Suppressor macrophage treated with lipopolysaccharide for 1 hour (primary cell): ENCODE results near the gene RRAS2.
"Not testable (repeated sequence)": the region's sequence is repeated elsewhere in the genome, so short reads cannot be mapped to it uniquely, and the experiment has no call there.

Experiments
- DNase-seq, 3 donors: peaks; one replicate each; pipeline ENCODE4 v3.0.0-alpha.2; 2020 to 2022

The RRAS2 gene

GRCh38 chr11:14370496-14370895 lies 11.5 kb upstream of the RRAS2 start:
- DNase-seq = no peak

GRCh38 chr11:14369598-14369997 lies 10.6 kb upstream of the RRAS2 start:
- DNase-seq = no peak

- no peak for DNase-seq
Measured at GRCh38 chr11:14366936-14367335, 8.0 kb upstream of the RRAS2 start.

- DNase-seq = no peak
Measured at GRCh38 chr11:14364322-14364721, 5.3 kb upstream of the RRAS2 start.

- DNase-seq = no peak
Measured at GRCh38 chr11:14362611-14363010, 3.6 kb upstream of the RRAS2 start.

GRCh38 chr11:14361951-14362350 lies 3.0 kb upstream of the RRAS2 start:
- DNase-seq = no peak

- no peak for DNase-seq
Measured at GRCh38 chr11:14360976-14361375, 2.0 kb upstream of the RRAS2 start.

GRCh38 chr11:14359501-14360031 lies 583 bp upstream of the RRAS2 start:
- DNase-seq = no peak

- DNase-seq = peak; percentile 21 to 60 (median 44)
Measured at GRCh38 chr11:14357881-14358728, 878 bp downstream of the RRAS2 start.

- no peak for DNase-seq
Measured at GRCh38 chr11:14356342-14356741, 2.6 kb downstream of the RRAS2 start.

GRCh38 chr11:14354604-14355003 lies 4.4 kb downstream of the RRAS2 start:
- not testable (repeated sequence) for DNase-seq

GRCh38 chr11:14350716-14351238 lies 8.2 kb downstream of the RRAS2 start:
- no peak for DNase-seq

- DNase-seq = no peak
Measured at GRCh38 chr11:14350215-14350614, 8.8 kb downstream of the RRAS2 start.

GRCh38 chr11:14347991-14348390 lies 11.0 kb downstream of the RRAS2 start:
- DNase-seq = no peak

- DNase-seq = no peak
Measured at GRCh38 chr11:14347494-14347893, 11.5 kb downstream of the RRAS2 start.

GRCh38 chr11:14346303-14346955 lies 12.6 kb downstream of the RRAS2 start:
- DNase-seq = no peak

GRCh38 chr11:14345668-14346067 lies 13.3 kb downstream of the RRAS2 start:
- DNase-seq = no peak

GRCh38 chr11:14345016-14345415 lies 14.0 kb downstream of the RRAS2 start:
- not testable (repeated sequence) for DNase-seq

- no peak for DNase-seq
Measured at GRCh38 chr11:14342906-14343305, 16.1 kb downstream of the RRAS2 start.

GRCh38 chr11:14341968-14342367 lies 17.0 kb downstream of the RRAS2 start:
- no peak for DNase-seq

- no peak for DNase-seq
Measured at GRCh38 chr11:14340721-14341120, 18.3 kb downstream of the RRAS2 start.

- no peak for DNase-seq
Measured at GRCh38 chr11:14339356-14339755, 19.6 kb downstream of the RRAS2 start.
